HG02642 (cell line): ENCODE data around the gene STARD3NL.
A peak's percentile ranks its signal among the peaks of the same experiment; 100 is the strongest.
"Not testable (repeated sequence)": the region's sequence is repeated elsewhere in the genome, so short reads cannot be mapped to it uniquely, and the experiment has no call there.

ENCODE experiments used
- ATAC-seq: cut with Tn5 transposase; IDR thresholded peaks from one replicate; pipeline ENCODE4 v1.9.1; 2021; ENCODE audit warnings: mild to moderate bottlenecking; ENCODE audit not compliant: unreplicated experiment, poor library complexity

The STARD3NL gene, protein sequence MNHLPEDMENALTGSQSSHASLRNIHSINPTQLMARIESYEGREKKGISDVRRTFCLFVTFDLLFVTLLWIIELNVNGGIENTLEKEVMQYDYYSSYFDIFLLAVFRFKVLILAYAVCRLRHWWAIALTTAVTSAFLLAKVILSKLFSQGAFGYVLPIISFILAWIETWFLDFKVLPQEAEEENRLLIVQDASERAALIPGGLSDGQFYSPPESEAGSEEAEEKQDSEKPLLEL

GRCh38 chr7:38178004-38178694 is at the start of gene STARD3NL:
STARD3NL (plus strand) TSS chr7:38178245; CDS start chr7:38207505, 29,260 bp downstream.
- ATAC-seq, result peak; percentile 98

- ATAC-seq, result no peak
Observed at GRCh38 chr7:38129162-38129561, 48.9 kb upstream of the STARD3NL start.

GRCh38 chr7:38129579-38129978 is 48.5 kb upstream of the STARD3NL start:
- no peak for ATAC-seq

- ATAC-seq, result no peak
Observed at GRCh38 chr7:38138171-38138570, 39.9 kb upstream of the STARD3NL start.

DNA sequence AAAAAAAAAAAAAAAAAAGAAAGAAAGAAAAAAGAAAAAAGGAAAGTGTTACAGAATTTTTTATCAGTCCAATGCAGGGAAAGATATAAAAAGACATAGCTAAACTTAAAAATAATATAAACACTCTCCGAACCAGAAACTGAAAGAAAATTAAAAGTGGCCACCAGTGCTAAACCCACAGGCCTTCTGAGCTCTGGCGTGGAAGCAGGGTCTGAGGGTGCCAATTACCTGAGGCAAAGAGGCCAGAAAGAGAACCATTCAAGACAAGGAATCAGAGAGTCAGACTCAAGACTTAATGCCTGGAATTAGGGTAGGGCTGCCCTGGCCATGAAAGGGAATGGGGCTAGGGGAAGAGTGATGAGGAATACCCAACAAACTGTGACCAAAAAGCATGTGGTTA is 36.9 kb upstream of the STARD3NL start:
- no peak for ATAC-seq

DNA sequence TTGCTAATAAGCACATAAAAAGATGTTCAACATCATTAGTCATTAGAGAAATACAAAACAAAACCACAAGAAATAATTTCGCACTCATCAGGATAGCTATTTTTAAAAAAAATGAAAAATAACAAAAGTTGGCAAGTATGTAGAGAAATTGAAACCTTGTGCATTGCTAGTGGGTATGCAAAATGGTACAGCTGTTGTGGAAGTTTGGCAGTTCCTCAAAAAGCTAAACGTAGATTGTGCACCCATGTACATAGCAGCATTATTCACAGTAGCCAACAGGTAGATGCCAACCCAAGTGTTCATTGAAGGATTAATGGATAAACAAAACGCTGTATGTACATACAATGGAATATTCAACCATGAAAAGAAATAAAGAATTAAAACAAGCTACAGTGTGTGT is 35.3 kb upstream of the STARD3NL start:
- peak; percentile 90 for ATAC-seq

- peak; percentile 39 for ATAC-seq
Observed at GRCh38 chr7:38147005-38147404, 31.0 kb upstream of the STARD3NL start.

DNA sequence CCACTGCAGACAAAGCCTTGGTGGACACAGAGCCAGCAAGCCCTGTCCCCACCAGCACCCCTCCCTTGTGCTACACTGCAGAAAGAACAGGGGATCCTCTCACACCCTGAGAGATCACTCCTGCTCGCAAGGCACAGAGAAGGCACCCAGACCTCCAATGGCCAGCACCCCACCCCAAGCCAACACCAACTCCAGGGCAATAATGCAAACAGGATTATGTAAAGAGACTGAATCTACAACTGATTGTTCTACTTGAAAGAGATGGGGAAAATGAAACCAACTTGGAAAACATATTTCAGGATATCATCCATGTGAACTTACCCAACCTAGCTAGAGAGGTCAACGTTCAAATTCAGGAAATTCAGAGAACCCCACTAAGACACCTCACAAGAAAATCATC is 26.5 kb upstream of the STARD3NL start:
- no peak for ATAC-seq

- ATAC-seq, result no peak
Observed at GRCh38 chr7:38153515-38153914, 24.5 kb upstream of the STARD3NL start.

- no peak for ATAC-seq
Observed at GRCh38 chr7:38154278-38154677, 23.8 kb upstream of the STARD3NL start.

DNA sequence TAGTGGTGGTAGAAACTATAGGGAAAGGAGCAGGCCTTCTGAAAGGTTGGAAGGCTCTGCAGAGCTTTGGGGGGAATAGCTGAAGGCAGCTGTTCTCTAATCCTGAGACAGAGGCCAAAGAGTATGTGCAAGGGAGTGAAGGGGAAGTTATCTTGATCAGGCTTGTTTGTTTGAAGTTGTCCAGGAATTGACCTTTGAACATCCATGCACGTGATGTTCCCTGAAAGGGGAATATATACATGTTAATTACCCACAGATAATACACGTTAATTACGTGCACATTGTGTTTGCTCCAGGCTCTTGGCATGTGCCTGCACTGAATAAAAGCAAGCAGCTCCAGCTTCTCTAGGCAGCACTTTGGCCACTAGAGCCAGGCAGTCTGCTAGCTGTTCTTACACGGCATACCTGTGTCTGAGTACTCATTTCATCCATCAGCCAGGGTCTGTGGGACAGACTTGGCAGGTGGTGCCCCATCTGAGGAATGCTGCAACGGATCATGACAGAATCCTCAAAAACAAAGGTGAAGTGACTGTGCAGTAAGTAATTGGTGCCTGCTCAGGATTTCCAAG is 18.0 kb upstream of the STARD3NL start:
- ATAC-seq, result no peak

DNA sequence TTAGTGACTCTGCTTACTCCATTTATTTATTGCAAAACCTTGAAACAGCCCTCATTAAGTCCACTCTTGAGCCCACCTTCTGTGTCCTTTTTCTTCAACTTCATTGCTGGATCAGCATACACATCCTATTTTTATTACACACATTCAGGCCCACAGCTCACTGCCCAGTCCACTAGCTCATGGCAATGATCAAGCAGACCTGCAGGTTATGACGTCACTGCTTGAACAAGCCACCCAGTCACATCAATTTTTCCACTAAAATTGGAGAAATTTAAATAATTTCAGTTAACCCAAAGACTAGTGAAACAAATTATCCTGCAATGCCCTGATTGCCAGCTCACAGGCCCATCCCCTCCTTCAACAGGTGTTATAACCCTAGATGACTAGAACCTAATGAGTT is 16.0 kb upstream of the STARD3NL start:
- ATAC-seq, result no peak

DNA sequence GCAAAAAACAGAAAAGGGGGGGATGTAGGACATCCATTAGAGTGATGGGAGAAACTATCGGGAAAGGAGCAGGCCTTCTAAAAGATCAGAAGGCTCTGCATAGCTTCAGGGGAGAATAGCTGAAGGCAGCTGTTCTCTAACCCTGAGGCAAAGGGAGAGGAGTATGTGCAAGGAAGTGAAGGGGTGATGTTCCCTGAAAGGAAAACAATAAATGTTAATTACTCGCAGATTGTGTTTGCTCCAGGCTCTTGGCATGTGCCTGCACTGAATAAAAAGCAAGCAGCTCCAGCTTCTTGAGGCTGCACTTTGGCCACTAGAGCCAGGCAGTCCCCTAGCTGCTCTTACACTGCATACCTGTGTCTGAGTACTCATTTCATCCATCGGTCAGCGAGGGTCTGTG is 14.4 kb upstream of the STARD3NL start:
- ATAC-seq, result no peak

GRCh38 chr7:38168890-38169570 is 9.0 kb upstream of the STARD3NL start:
- ATAC-seq, result no peak

GRCh38 chr7:38169847-38170246 is 8.2 kb upstream of the STARD3NL start:
- ATAC-seq, result peak; percentile 45

DNA sequence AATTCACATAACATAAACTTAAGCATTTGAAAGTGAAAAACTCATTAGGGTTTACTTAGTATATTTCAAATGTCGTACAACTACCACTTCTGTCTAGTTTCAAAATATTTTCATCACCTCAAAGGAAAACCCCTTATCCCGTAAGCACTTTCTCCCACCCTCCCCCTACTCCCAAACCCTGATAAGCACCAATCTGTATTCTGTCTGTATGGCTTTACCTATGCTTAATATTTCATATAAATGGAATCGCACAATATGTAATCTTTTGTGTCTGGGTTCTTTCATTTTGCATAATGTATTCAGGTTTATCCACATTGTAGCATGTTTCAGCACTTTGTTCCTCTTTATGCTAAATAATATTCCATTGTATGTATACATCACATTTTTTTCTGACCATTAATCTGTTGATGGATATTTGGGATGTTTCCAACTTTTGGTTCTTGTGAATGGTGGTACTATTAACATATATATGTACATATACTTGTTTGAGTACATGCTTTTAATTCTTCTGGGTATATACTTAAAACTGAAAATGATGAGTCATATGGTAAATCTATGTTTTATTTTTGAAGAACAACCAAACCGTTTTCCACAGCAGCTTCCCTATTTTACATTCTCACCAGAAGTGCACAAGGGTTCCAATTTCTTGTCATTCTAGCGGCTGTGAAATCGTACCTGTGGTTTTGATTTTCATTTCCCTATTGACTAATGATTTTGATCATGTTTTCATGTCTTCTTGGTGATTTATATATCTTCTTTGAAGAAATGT is 6.2 kb upstream of the STARD3NL start:
- ATAC-seq, result peak; percentile 70

- not testable (repeated sequence) for ATAC-seq
Observed at GRCh38 chr7:38175547-38175946, 2.5 kb upstream of the STARD3NL start.

- ATAC-seq, result peak; percentile 6
Observed at GRCh38 chr7:38177621-38178003, 433 bp upstream of the STARD3NL start.

DNA sequence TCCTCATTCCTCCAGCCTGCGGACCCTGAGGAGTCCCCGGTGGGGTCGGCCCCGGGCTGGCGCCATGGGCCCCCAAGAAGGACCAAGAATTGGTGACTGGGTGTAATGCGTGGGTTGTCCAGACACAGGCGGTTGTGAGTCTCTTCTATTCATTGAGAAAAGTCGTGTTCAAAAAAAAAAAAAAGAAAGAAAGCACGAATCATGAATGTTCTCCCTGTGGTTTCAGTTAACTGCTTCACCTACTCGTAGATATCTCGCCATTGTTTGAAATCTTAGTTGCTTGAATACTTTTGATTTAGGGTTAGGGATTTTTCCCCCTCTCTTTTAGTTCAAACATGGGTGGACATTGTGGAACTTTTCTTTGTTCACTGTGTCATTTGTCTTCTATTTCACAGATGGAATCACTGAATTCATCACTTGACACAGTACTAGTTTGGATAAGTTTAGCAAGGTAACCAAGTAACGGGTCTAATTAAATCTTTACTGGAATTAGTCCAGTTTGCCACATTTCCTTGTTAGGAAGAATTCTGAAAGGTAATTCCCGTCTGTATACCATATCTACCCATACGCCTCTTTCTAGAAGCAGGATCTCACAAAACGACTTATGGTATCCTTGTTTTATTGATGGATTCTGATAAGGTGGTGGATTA is 775 bp downstream of the STARD3NL start:
- ATAC-seq, result peak; percentile 33

GRCh38 chr7:38179776-38180226 is 1.8 kb downstream of the STARD3NL start:
- ATAC-seq, result no peak
